Trophoblast cell (in vitro differentiated cells and primary cell): Measurements from ENCODE around the gene GON4L.
"Not testable (repeated sequence)": the region's sequence is repeated elsewhere in the genome, so short reads cannot be mapped to it uniquely, and the experiment has no call there.

Experiments used
- DNase-seq, 2 donors: peaks; one replicate each; pipeline ENCODE4 v3.0.0-alpha.2; 2016
- H2AFZ ChIP-seq: 2 replicates; pipeline ENCODE4 v1.6.1; 2013; ENCODE audit warnings: low read length, moderate library complexity, mild to moderate bottlenecking; ENCODE audit not compliant: insufficient read depth, poor library complexity
- H2AK5ac ChIP-seq: 2 replicates; pipeline ENCODE4 v1.6.1; 2013; ENCODE audit warnings: mild to moderate bottlenecking, low read length
- H2BK120ac ChIP-seq: 2 replicates; pipeline ENCODE4 v1.6.1; 2013; ENCODE audit warnings: low read length, mild to moderate bottlenecking, moderate library complexity; ENCODE audit not compliant: insufficient read depth, poor library complexity
- H2BK12ac ChIP-seq: 2 replicates; pipeline ENCODE4 v1.6.1; 2013; ENCODE audit warnings: mild to moderate bottlenecking, low read length, moderate library complexity
- H2BK5ac ChIP-seq: 2 replicates; pipeline ENCODE4 v1.6.1; 2013; ENCODE audit warnings: low read length, low read depth, moderate library complexity, mild to moderate bottlenecking; ENCODE audit not compliant: poor library complexity
- H3K14ac ChIP-seq: 2 replicates; pipeline ENCODE4 v1.6.1; 2013; ENCODE audit warnings: mild to moderate bottlenecking, low read length
- H3K18ac ChIP-seq: 2 replicates; pipeline ENCODE4 v1.6.1; 2013; ENCODE audit warnings: mild to moderate bottlenecking, low read length
- H3K23ac ChIP-seq: 2 replicates; pipeline ENCODE4 v1.6.1; 2013; ENCODE audit warnings: low read length
- H3K27ac ChIP-seq: 2 replicates; pipeline ENCODE4 v1.5.1; 2013; ENCODE audit warnings: low read depth, mild to moderate bottlenecking, inconsistent platforms, low read length, moderate library complexity
- H3K27me3 ChIP-seq: 2 replicates; pipeline ENCODE4 v1.6.1; 2013; ENCODE audit warnings: inconsistent platforms, mild to moderate bottlenecking, low read length, moderate library complexity; ENCODE audit not compliant: insufficient read depth
- H3K36me3 ChIP-seq, 2 experiments: 1 replicate in 1 of 2; 2 replicates in 1 of 2; pipeline ENCODE4 v1.6.1; 2013; ENCODE audit warnings: low read length in 2 of 2, mild to moderate bottlenecking in 2 of 2, moderate library complexity in 1 of 2; ENCODE audit not compliant: insufficient read depth in 2 of 2, control insufficient read depth in 1 of 2
- H3K4ac ChIP-seq: 2 replicates; pipeline ENCODE4 v1.6.1; 2013; ENCODE audit warnings: low read depth, mild to moderate bottlenecking, low read length, moderate library complexity
- H3K4me1 ChIP-seq, 2 experiments: 1 replicate in 1 of 2; 2 replicates in 1 of 2; pipeline ENCODE4 v1.6.1; 2013; ENCODE audit warnings: low read length in 2 of 2, mild to moderate bottlenecking in 2 of 2, moderate library complexity in 1 of 2; ENCODE audit not compliant: insufficient read depth in 2 of 2, control insufficient read depth in 1 of 2
- H3K4me2 ChIP-seq: 2 replicates; pipeline ENCODE4 v1.6.1; 2013; ENCODE audit warnings: inconsistent platforms, mild to moderate bottlenecking, low read length, moderate library complexity
- H3K4me3 ChIP-seq: 2 replicates; pipeline ENCODE4 v1.5.1; 2013; ENCODE audit warnings: mild to moderate bottlenecking, low read depth, low read length, inconsistent platforms
- H3K79me1 ChIP-seq: one replicate; pipeline ENCODE4 v1.6.1; 2013; ENCODE audit warnings: low read length
- H3K79me2 ChIP-seq: 2 replicates; pipeline ENCODE4 v1.6.1; 2013; ENCODE audit warnings: low read length, mild to moderate bottlenecking; ENCODE audit not compliant: control insufficient read depth, insufficient read depth, poor library complexity
- H3K9ac ChIP-seq: 2 replicates; pipeline ENCODE4 v1.6.1; 2013; ENCODE audit warnings: mild to moderate bottlenecking, low read length
- H3K9me3 ChIP-seq: 2 replicates; pipeline ENCODE4 v1.6.1; 2013; ENCODE audit warnings: low read depth, mild to moderate bottlenecking, control low read depth, inconsistent platforms, low read length; ENCODE audit not compliant: insufficient read depth
- H4K12ac ChIP-seq: 2 replicates; pipeline ENCODE4 v1.6.1; 2013; ENCODE audit warnings: low read depth, mild to moderate bottlenecking, low read length, moderate library complexity
- H4K8ac ChIP-seq: 2 replicates; pipeline ENCODE4 v1.6.1; 2013; ENCODE audit warnings: low read depth, mild to moderate bottlenecking, low read length, moderate library complexity
- H4K91ac ChIP-seq: one replicate; pipeline ENCODE4 v1.6.1; 2013; ENCODE audit warnings: low read depth, mild to moderate bottlenecking, low read length, moderate library complexity
- WGBS: extraction: QIAGEN DNeasy Blood & Tissue Kit; methylation state at CpG from one replicate; pipeline ENCODE4 v1.1.7; 2013; ENCODE audit warnings: missing lambda C conversion rate; ENCODE audit not compliant: insufficient read length, insufficient coverage; ENCODE audit errors: extremely low coverage; 5-methylcytosine and 5-hydroxymethylcytosine counted together

The GON4L gene

GRCh38 chr1:155895617-155896016 lies 38.6 kb upstream of the GON4L start:
- not testable (repeated sequence) for H3K27ac ChIP-seq, H3K27me3 ChIP-seq, H3K79me2 ChIP-seq, H3K9me3 ChIP-seq, H3K4me3 ChIP-seq, H3K18ac ChIP-seq, H3K4me2 ChIP-seq, H4K8ac ChIP-seq, H3K9ac ChIP-seq, H3K4ac ChIP-seq, H2BK12ac ChIP-seq, H2AK5ac ChIP-seq, H3K14ac ChIP-seq, H4K12ac ChIP-seq, H3K79me1 ChIP-seq, DNase-seq, H3K23ac ChIP-seq, H4K91ac ChIP-seq, H2BK5ac ChIP-seq, H3K4me1 ChIP-seq, H2BK120ac ChIP-seq, H2AFZ ChIP-seq
- H3K36me3 ChIP-seq, result peaks cover 7 to 21% of the 10 kb centered on the region in 2 experiments
- WGBS, result no CpG with 5 or more reads among the region's 6 CpGs

GRCh38 chr1:155893389-155894142 lies 36.6 kb upstream of the GON4L start:
- no CpG with 5 or more reads among the region's 10 CpGs for WGBS
- Histone ChIP-seq H2AFZ (no peak overlapping the region), H3K4me2 (no peak overlapping the region), H3K14ac (no peak overlapping the region), H3K27me3 (no peaks in the 10 kb centered on the region), H3K36me3 (peaks cover 7% of the 10 kb centered on the region in 2 experiments), H4K8ac (no peak overlapping the region), H2BK120ac (no peak overlapping the region), H2AK5ac (no peak overlapping the region), H3K23ac (no peak overlapping the region), H3K79me2 (no peaks in the 10 kb centered on the region), H3K18ac (no peak overlapping the region), H3K9me3 (no peaks in the 10 kb centered on the region), H2BK12ac (no peak overlapping the region), H3K4ac (no peak overlapping the region), H3K79me1 (no peaks in the 10 kb centered on the region), H2BK5ac (no peak overlapping the region), H3K9ac (no peak overlapping the region), H4K91ac (no peak overlapping the region), H3K4me3 (no peak overlapping the region), H3K27ac (no peak overlapping the region), H3K4me1 (no peaks in the 10 kb centered on the region), H4K12ac (no peak overlapping the region)
- peak; percentile 34 to 61 for DNase-seq

GRCh38 chr1:155892796-155893195 lies 35.8 kb upstream of the GON4L start:
- no CpG with 5 or more reads among the region's 3 CpGs for WGBS
- no peak overlapping the region for H2BK12ac ChIP-seq

GRCh38 chr1:155890251-155890650 lies 33.2 kb upstream of the GON4L start:
- H3K79me1 ChIP-seq, result no peaks in the 10 kb centered on the region
- no peaks in the 10 kb centered on the region for H3K79me2 ChIP-seq
- no peaks in the 10 kb centered on the region for H3K9me3 ChIP-seq
- no peak overlapping the region for H2BK120ac ChIP-seq
- H4K8ac ChIP-seq, result no peak overlapping the region
- no peaks in the 10 kb centered on the region for H3K36me3 ChIP-seq
- no peaks in the 10 kb centered on the region for H3K4me1 ChIP-seq
- H3K14ac ChIP-seq, result no peak overlapping the region
- H2BK5ac ChIP-seq, result no peak overlapping the region
- H3K18ac ChIP-seq, result no peak overlapping the region
- no peak for DNase-seq
- no peak overlapping the region for H2AFZ ChIP-seq
- H3K4ac ChIP-seq, result no peak overlapping the region
- H2AK5ac ChIP-seq, result no peak overlapping the region
- H3K27me3 ChIP-seq, result no peaks in the 10 kb centered on the region
- no peak overlapping the region for H3K4me2 ChIP-seq
- no CpG with 5 or more reads among the region's 3 CpGs for WGBS
- no peak overlapping the region for H4K91ac ChIP-seq
- no peak overlapping the region for H3K27ac ChIP-seq
- H3K23ac ChIP-seq, result no peak overlapping the region
- no peak overlapping the region for H4K12ac ChIP-seq
- no peak overlapping the region for H3K4me3 ChIP-seq
- no peak overlapping the region for H3K9ac ChIP-seq
- H2BK12ac ChIP-seq, result no peak overlapping the region

More at GRCh38 chr1:155892796-155893195, 35.8 kb upstream of the GON4L start:
- Histone ChIP-seq H3K14ac (no peak overlapping the region), H3K4me1 (no peaks in the 10 kb centered on the region), H3K18ac (no peak overlapping the region), H3K9ac (no peak overlapping the region), H3K4ac (no peak overlapping the region), H4K12ac (no peak overlapping the region), H3K27ac (no peak overlapping the region), H2BK5ac (no peak overlapping the region), H2AK5ac (no peak overlapping the region), H4K8ac (no peak overlapping the region), H3K4me2 (no peak overlapping the region), H3K23ac (no peak overlapping the region), H2AFZ (no peak overlapping the region), H3K79me2 (no peaks in the 10 kb centered on the region), H3K79me1 (no peaks in the 10 kb centered on the region), H3K27me3 (no peaks in the 10 kb centered on the region), H2BK120ac (no peak overlapping the region), H3K4me3 (no peak overlapping the region), H3K36me3 (peaks cover 7% of the 10 kb centered on the region in 2 experiments), H4K91ac (no peak overlapping the region), H3K9me3 (no peaks in the 10 kb centered on the region)
- peak; percentile 47 to 80 for DNase-seq
